ACHN (cell line): ENCODE results near the gene RBM3.
A peak's percentile ranks its signal among the peaks of the same experiment; 100 is the strongest.

Experiments
- DNase-seq: peaks from one replicate; pipeline ENCODE4 v3.0.0-alpha.2; 2015
- in situ Hi-C: cut with HindIII; loops from 2 replicates; pipeline ENCODE4 v1.10.0; 2017; ENCODE audit warnings: low sequenced_read_pairs, low pct_ligation_motif_present, low pct_unique_long_range_greater_than_20kb

The RBM3 gene

GRCh38 chrX:48573690-48574269, 504 bp upstream of the RBM3 start:
- in situ Hi-C loops = no loop called here
- no peak for DNase-seq

DNA sequence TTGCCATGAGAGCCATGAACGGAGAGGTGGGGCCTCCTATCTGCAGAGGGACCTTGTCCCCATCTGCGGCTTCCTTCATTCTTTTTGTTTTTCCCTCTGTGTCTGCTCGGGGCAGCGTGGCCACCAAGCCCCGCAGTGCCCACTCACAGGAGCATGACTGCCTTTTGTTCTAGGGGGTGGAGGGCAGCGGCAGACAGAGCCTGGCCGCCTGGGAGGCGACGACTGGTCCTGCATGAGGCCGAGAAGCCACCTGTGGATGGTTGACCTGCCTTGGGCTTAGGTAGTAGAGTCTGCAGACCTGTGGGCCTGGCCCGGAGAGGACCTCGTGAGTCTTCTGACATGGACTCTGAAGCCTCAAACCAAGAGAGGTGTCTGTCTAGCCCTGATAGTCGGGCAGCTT, 1.4 kb downstream of the RBM3 start:
- in situ Hi-C loops = no loop called here
- DNase-seq = no peak

GRCh38 chrX:48576108-48576507, 1.8 kb downstream of the RBM3 start:
- in situ Hi-C loops = no loop called here
- DNase-seq = no peak

GRCh38 chrX:48578661-48579128, 4.4 kb downstream of the RBM3 start:
- in situ Hi-C loops = no loop called here

GRCh38 chrX:48579259-48579658, 5.0 kb downstream of the RBM3 start:
- in situ Hi-C loops = no loop called here
- no peak for DNase-seq

More at GRCh38 chrX:48578661-48579128, 4.4 kb downstream of the RBM3 start:
- DNase-seq = no peak

DNA sequence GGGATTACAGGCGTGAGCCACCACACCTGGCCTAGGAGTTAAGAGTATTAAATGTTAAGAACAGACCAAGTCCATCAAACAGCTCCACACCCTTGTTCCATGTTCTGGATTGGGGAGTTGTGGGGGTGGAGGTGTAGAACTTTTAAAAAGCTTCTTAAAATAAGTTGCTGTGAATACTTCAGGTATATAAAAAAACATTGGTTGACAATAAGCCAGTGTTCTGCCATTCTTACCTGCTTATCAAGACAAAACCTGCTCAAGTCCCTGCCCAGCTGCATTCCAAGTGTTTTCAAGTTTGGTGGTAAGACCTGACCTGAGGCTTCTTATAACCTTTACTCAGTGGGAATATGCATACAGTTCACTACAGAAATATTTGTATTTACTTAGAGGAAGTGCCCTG, 6.4 kb downstream of the RBM3 start:
- in situ Hi-C loops = no loop called here
- no peak for DNase-seq

DNA sequence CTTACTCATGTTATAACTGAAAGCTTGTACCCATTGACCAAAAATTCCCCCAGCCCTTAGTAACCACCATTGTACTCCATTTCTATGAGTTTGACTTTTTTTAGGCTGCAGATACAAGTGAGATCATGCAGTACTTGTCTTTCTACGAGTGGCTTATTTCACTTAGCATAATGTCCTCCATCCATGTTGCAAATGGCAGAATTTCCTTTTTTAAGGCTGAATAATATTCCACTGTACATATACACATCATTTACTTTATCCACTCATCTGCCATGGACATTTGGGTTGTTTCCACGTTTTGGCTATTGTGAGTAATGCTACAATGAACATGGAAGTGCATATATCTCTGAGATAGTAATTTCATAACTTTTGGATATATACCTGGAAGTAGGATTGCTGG, 10.4 kb downstream of the RBM3 start:
- no peak for DNase-seq
- in situ Hi-C loops = no loop called here

GRCh38 chrX:48589482-48590162, 15.3 kb downstream of the RBM3 start:
- DNase-seq = no peak
- in situ Hi-C loops = no loop called here

- in situ Hi-C loops = no loop called here
- DNase-seq = no peak
Observed at GRCh38 chrX:48590203-48591103, 16.2 kb downstream of the RBM3 start.

DNA sequence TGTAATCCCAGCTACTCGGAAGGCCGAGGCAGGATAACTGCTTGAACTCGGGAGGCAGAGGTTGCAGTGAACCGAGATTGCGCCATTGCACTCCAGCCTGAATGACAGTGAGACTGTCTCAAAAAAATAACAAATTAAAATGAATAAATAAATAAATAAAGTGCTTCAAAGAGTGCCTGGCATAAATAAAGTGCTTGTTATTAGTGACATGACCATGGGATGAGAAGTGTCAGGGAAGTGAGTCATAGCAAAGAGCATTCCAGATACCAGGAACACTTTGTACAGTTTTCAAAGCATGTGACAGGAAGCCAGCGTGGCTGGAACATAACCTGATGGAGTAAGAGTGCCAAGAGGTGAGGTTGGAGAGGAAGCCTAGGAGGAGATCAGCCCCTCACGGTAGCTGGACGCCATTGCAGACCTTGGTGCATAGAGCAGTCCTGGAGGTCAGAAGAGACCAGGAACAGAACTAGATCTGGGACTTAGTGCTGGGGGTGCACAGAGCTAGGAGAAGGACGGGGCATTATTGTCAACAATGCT, 17.0 kb downstream of the RBM3 start:
- in situ Hi-C loops = no loop called here
- peak; percentile 35 for DNase-seq

- in situ Hi-C loops = no loop called here
- no peak for DNase-seq
Observed at GRCh38 chrX:48592971-48593370, 18.7 kb downstream of the RBM3 start.

- in situ Hi-C loops = no loop called here
- DNase-seq = no peak
Observed at GRCh38 chrX:48595929-48596328, 21.6 kb downstream of the RBM3 start.

GRCh38 chrX:48597353-48598264, 23.3 kb downstream of the RBM3 start, which contains the start of gene WDR13:
WDR13 (plus strand) TSS chrX:48597492; CDS start chrX:48597997, 505 bp downstream.
- in situ Hi-C loops = no loop called here

DNA sequence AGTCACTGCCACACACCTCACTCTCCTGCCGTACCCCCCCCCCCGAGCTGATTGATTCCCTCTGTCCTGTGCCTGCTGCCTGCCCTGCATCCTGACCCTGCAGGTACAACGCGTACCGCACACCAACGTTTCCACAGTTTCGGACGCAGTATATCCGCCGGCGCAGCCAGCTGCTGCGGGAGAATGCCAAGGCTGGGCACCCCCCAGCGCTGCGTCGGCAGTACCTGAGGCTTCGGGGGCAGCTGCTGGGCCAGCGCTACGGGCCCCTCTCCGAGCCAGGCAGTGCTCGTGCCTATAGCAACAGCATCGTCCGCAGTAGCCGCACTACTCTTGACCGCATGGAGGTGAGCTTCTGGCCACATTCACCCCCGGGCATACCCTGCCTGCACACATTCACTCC, 24.3 kb downstream of the RBM3 start:
- in situ Hi-C loops = no loop called here
- no peak for DNase-seq

More at GRCh38 chrX:48597353-48598264, 23.3 kb downstream of the RBM3 start, which contains the start of gene WDR13:
- peak; percentile 83 for DNase-seq

DNA sequence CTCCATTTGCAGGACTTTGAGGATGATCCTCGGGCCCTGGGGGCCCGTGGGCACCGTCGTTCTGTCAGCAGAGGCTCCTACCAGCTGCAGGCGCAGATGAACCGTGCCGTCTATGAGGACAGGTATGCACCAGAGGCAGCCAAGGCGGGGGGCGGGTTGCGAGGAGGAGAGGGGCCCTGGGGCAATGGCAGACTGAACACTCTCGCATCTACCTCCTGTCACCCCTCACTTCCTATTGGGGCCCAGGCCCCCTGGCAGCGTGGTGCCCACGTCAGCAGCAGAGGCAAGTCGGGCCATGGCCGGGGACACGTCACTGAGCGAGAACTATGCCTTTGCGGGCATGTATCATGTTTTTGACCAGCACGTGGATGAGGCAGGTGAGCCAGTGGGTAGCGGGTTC, 25.1 kb downstream of the RBM3 start:
- in situ Hi-C loops = no loop called here

GRCh38 chrX:48600226-48600625, 25.9 kb downstream of the RBM3 start:
- in situ Hi-C loops = no loop called here
- no peak for DNase-seq

More for the DNA sequence above, 25.1 kb downstream of the RBM3 start:
- no peak for DNase-seq

DNA sequence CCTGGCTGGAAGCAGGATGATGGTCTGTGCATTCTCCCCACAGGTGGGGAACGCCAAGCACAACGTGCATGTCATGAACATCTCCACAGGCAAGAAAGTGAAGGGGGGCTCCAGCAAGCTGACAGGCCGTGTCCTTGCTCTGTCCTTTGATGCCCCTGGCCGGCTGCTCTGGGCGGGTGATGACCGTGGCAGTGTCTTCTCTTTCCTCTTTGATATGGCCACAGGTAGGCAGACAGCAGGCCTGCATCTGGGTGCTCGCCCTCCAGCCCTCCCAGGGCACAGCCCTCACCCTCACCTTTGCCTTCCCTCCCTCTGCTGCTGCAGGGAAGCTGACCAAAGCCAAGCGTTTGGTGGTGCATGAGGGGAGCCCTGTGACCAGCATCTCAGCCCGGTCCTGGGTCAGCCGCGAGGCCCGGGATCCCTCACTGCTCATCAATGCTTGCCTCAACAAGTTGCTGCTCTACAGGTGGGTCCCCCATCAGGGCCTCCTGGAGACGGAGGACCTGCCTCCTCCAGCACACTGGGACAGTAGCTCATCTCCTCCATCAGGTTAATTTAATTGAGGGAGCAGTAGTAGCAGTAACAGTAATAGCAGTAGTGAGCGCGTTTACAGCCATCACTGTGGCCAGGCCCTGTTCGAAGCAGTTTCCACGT, 27.6 kb downstream of the RBM3 start:
- in situ Hi-C loops = no loop called here
- DNase-seq = no peak

GRCh38 chrX:48604701-48605100, 30.4 kb downstream of the RBM3 start:
- DNase-seq = no peak
- in situ Hi-C loops = no loop called here
